Adipocyte (in vitro differentiated cells): ENCODE results near the gene ARHGAP26.

Source experiments
- DNase-seq: peaks from one replicate; pipeline ENCODE4 v3.0.0-alpha.2; 2015; ENCODE audit warnings: low read depth
- H3K27me3 ChIP-seq: replicated peaks from 2 replicates; pipeline ENCODE4 v1.7.0; 2013; ENCODE audit warnings: mild to moderate bottlenecking, low read length, moderate library complexity; ENCODE audit not compliant: control insufficient read depth, insufficient read depth
- H3K36me3 ChIP-seq: 2 replicates; pipeline ENCODE4 v1.7.0; 2013; ENCODE audit warnings: low read length, mild to moderate bottlenecking, moderate library complexity; ENCODE audit not compliant: control insufficient read depth, insufficient read depth, severe bottlenecking
- H3K4me1 ChIP-seq: 2 replicates; pipeline ENCODE4 v1.7.0; 2013; ENCODE audit warnings: mild to moderate bottlenecking, low read length, moderate library complexity; ENCODE audit not compliant: control insufficient read depth, insufficient read depth
- H3K4me3 ChIP-seq: 2 replicates; pipeline ENCODE4 v1.7.0; 2013; ENCODE audit warnings: mild to moderate bottlenecking, low read length, moderate library complexity
- H3K9ac ChIP-seq: 2 replicates; pipeline ENCODE4 v1.7.0; 2013; ENCODE audit warnings: mild to moderate bottlenecking, low read length, moderate library complexity
- H3K9me3 ChIP-seq: 2 replicates; pipeline ENCODE4 v1.7.0; 2013; ENCODE audit warnings: mild to moderate bottlenecking, low read length, moderate library complexity; ENCODE audit not compliant: control insufficient read depth

The ARHGAP26 gene

DNA sequence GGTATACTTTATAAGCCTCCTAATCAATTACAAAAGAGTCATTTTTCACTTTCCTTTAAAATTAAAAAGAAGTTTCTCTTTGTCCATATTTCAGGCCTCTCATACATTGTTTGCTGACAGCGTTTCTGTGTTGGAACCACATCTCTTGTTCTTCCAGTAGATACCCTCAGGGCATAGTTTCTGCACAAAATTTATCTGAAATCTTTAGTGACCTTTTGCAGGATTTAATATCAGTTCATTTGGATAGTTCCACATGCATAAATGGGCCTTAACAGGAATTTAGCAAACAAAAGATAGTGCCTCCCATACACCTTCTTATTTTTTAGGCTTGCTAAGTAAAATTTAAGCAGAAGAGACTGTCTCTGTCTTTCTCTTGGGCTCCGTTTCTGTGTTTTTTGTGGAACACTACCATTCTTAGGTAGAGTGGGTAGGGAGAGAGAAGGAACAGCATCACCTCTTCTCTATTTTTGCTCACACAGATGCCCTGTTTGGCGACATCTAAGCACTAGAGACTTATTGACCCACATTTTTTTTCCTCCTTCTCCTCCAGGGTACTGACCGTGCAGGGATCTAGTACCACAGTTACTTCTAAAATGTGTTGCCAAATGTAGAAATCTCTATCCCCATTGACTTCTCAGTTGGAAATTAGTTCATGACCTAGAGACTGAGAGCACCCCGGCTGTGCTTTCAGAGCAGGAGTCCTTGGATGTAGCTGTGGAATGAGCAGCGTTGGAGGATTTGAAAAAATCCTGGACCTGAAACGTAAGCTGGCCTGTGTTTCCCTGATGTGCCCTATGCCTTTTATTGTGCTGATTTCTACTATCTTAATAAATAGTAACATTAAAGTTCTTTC, 22.1 kb downstream of the ARHGAP26 start:
- Histone ChIP-seq H3K36me3 (no peaks in the 10 kb centered on the region), H3K9ac (no peak overlapping the region), H3K9me3 (no peaks in the 10 kb centered on the region), H3K4me3 (no peak overlapping the region), H3K4me1 (peaks cover 11% of the 10 kb centered on the region), H3K27me3 (no peaks in the 10 kb centered on the region)
- no peak for DNase-seq

DNA sequence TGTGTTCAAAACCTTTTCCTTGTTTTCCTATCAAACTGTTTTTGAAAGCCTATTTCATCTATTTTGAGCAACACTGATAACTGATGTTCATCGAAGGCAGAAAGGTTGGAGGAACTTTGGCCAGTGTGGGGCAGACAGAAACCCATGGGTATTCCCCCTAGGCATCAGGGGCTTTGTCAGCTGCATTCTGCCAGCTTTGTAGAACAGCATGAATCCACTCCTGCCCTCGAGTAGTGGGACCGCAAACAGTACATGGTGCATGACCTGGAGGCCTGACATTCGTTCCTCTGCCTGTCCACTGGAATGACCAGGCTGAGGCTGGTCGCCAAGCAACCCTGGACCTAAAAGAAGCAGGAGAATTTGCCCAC, 22.7 kb downstream of the ARHGAP26 start:
- Histone ChIP-seq H3K9ac (no peak overlapping the region), H3K9me3 (no peaks in the 10 kb centered on the region), H3K36me3 (no peaks in the 10 kb centered on the region), H3K27me3 (no peaks in the 10 kb centered on the region), H3K4me1 (peaks cover 11% of the 10 kb centered on the region), H3K4me3 (no peak overlapping the region)
- DNase-seq: no peak

DNA sequence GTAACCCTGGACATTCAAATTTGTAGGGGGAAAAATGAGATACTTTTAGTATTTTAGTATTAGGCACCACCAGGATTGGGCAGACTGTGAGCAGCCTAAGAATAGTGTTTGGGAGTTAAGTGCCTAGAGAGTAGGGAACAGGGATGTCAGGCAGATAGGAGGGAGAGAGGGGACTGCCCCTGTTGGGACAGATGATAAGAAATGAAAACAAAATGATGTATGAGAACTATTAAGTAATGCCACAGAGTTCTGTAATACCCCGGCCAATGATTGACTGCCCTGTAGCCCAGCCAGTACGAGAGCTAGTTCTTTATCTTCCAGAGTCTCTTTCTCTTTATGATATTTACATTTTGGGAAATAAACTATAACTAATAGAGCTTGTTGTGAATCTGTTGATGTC, 24.4 kb downstream of the ARHGAP26 start:
- no peak overlapping the region for H3K4me3 ChIP-seq
- no peak overlapping the region for H3K9ac ChIP-seq
- H3K36me3 ChIP-seq: no peaks in the 10 kb centered on the region
- H3K27me3 ChIP-seq: no peaks in the 10 kb centered on the region
- H3K4me1 ChIP-seq: peaks cover 6% of the 10 kb centered on the region
- H3K9me3 ChIP-seq: no peaks in the 10 kb centered on the region
- DNase-seq: no peak

DNA sequence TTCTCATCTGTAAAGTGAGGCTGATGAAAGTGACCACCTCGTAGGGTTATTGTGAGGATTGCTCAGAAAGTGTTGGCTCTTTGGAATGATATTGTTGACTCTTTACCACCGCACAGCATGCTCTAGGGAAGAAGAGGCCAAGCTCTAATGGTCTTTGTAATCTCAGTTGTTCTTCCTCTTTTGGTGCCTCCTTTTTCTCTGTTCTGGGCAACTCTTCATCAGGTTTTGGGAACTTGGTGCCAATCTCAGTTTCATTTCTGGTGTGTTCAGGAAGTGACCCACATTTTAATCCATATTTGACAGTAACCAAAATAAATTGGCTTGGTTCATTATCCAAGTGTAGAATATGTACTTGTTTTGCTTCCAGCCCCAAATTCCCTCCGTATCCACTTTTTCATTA, 25.1 kb downstream of the ARHGAP26 start:
- Histone ChIP-seq H3K9ac (no peak overlapping the region), H3K9me3 (no peaks in the 10 kb centered on the region), H3K36me3 (no peaks in the 10 kb centered on the region), H3K4me3 (no peak overlapping the region), H3K27me3 (no peaks in the 10 kb centered on the region), H3K4me1 (peaks cover 3% of the 10 kb centered on the region)
- DNase-seq: no peak

DNA sequence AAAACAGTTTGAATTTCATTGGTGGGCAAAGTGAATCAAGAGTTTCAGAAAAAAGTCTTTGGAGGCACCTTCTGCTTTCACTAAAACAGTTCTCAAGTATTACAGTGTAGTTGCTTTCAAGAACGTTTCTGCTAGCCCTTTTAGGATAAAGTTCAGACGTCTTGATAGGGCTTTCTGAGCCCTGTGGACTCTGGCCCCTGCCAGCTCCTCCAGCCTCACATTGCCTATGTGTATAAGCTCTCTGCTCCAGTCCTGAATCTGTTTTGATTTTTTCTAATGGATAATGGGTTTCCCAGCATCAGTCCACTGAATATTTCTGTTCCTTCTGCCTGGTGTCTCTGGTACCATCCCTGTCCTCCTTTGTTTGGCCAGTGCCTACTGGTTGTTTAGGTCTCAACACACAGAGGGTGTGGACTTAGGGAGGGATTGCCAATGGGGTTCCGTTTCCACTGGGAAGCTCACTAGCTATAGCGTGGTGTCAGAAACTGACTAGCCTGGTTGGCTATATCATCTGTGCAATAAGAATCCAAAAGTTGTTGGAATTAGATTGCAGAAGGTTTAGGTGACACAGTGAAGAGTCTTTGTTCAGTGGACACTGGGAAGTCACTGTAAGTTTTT, 26.4 kb downstream of the ARHGAP26 start:
- Histone ChIP-seq H3K36me3 (no peaks in the 10 kb centered on the region), H3K4me1 (peaks cover 3% of the 10 kb centered on the region), H3K9me3 (no peaks in the 10 kb centered on the region), H3K4me3 (no peak overlapping the region), H3K27me3 (no peaks in the 10 kb centered on the region), H3K9ac (no peak overlapping the region)
- DNase-seq: no peak

DNA sequence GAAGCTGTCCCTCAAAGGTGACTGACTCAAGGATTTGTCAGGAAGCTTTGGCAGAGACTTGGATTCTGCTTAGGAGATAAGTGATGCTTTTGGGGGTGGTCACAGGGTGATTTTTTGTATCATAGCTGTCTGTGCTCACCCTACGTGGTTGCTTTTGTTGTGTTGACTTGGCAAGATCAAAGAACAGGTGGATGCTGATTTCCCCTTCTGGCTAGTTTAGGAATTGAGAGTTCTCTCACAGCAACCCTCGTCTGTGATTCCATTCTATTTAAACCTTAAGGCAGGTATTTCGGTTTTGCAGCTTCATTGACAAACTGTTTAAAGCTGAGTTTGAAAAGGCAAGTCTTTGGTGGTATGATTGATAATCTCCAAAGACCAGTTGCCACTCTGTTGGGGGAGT, 27.2 kb downstream of the ARHGAP26 start:
- H3K4me3 ChIP-seq: no peak overlapping the region
- DNase-seq: no peak
- no peaks in the 10 kb centered on the region for H3K9me3 ChIP-seq
- H3K36me3 ChIP-seq: no peaks in the 10 kb centered on the region
- no peaks in the 10 kb centered on the region for H3K27me3 ChIP-seq
- no peak overlapping the region for H3K9ac ChIP-seq
- H3K4me1 ChIP-seq: peaks cover 3% of the 10 kb centered on the region

GRCh38 chr5:142798099-142798770, 28.1 kb downstream of the ARHGAP26 start:
- Histone ChIP-seq H3K9me3 (no peaks in the 10 kb centered on the region), H3K9ac (no peak overlapping the region), H3K4me1 (peaks cover 3% of the 10 kb centered on the region), H3K27me3 (no peaks in the 10 kb centered on the region), H3K4me3 (no peak overlapping the region), H3K36me3 (no peaks in the 10 kb centered on the region)
- DNase-seq: no peak

- no peak overlapping the region for H3K4me3 ChIP-seq
- H3K27me3 ChIP-seq: no peaks in the 10 kb centered on the region
- H3K9me3 ChIP-seq: no peaks in the 10 kb centered on the region
- no peaks in the 10 kb centered on the region for H3K36me3 ChIP-seq
- DNase-seq: no peak
- no peak overlapping the region for H3K9ac ChIP-seq
- peaks cover 3% of the 10 kb centered on the region for H3K4me1 ChIP-seq
Measured at GRCh38 chr5:142800776-142801494, 30.8 kb downstream of the ARHGAP26 start.

- Histone ChIP-seq H3K4me3 (no peak overlapping the region), H3K36me3 (no peaks in the 10 kb centered on the region), H3K4me1 (peaks cover 3% of the 10 kb centered on the region), H3K9me3 (no peaks in the 10 kb centered on the region), H3K27me3 (no peaks in the 10 kb centered on the region), H3K9ac (no peak overlapping the region)
- no peak for DNase-seq
Measured at GRCh38 chr5:142801495-142801871, 31.3 kb downstream of the ARHGAP26 start.

- H3K9ac ChIP-seq: no peak overlapping the region
- H3K4me1 ChIP-seq: peaks cover 7% of the 10 kb centered on the region
- no peaks in the 10 kb centered on the region for H3K36me3 ChIP-seq
- H3K9me3 ChIP-seq: no peaks in the 10 kb centered on the region
- H3K27me3 ChIP-seq: no peaks in the 10 kb centered on the region
- no peak overlapping the region for H3K4me3 ChIP-seq
- no peak for DNase-seq
Measured at GRCh38 chr5:142803428-142804125, 33.4 kb downstream of the ARHGAP26 start.
